ENCODE results near the gene GNAO1.

GNAO1 gene

DNA sequence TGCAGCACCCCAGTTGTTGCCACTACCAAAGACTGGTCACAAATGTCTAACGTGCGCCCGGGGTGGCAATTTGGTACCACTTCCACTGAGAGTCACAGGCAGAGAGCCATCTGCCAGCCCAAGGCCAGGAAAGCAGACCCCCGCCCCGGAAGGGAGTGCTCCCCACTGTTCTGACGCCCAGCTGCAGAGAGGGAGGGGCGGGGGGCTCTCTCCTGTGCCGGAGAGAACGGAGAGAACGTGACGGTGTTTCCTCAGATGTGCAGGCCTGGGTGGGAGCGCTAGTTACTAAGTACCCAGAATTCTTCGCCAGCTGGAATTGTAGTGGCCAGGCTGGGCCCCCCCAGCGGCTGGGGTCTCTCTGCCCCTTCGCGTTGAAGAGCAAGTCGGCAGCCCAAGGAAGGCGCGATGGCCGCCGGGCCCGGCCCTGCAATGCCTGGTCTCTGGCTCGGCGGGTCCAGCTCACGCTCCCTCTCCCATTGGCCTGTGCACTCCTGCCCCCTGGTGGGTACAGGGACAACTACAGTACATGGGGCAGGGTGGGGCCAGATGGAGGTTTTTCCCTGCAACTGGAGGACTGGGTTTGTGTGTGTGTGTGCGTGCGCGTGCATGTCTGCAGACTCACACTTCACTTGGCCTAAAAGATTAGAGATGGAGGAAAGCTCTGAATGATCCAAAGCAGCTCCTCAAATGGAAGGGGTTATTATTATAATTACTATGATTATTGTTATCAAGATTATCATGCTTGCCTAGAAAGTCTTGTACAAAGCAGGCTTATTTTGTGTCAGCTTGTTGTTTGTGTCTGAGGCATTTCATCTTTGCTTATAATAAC is 126.9 kb downstream of the GNAO1 start:
- H3K36me3 ChIP-seq: no peaks in the 10 kb centered on the region
- H3K4me3 ChIP-seq (ENCODE audit: low read depth in 1 of 2, low read length in 1 of 2): no peak overlapping the region
- peaks cover 0 to 6% of the 10 kb centered on the region in 2 experiments for H3K4me1 ChIP-seq (ENCODE audit: control insufficient read depth in 1 of 2, insufficient read depth in 1 of 2, low read depth in 1 of 2, low read length in 1 of 2)
- no peak overlapping the region for H3K27ac ChIP-seq
- H3K9me3 ChIP-seq: no peaks in the 10 kb centered on the region
- TF ChIP-seq CTCF (IDR thresholded peaks at IDR 0.05): peak; percentile 59
- H3K27me3 ChIP-seq: peaks cover 21% of the 10 kb centered on the region

- Histone ChIP-seq H3K27ac (no peak overlapping the region), H3K36me3 (no peaks in the 10 kb centered on the region), H3K4me1 (ENCODE audit: control insufficient read depth in 1 of 2, insufficient read depth in 1 of 2, low read depth in 1 of 2, low read length in 1 of 2) (peaks cover 0 to 6% of the 10 kb centered on the region in 2 experiments), H3K27me3 (peaks cover 21% of the 10 kb centered on the region), H3K4me3 (ENCODE audit: low read depth in 1 of 2, low read length in 1 of 2) (no peak overlapping the region), H3K9me3 (no peaks in the 10 kb centered on the region)
- no peak for TF ChIP-seq CTCF (IDR thresholded peaks at IDR 0.05)
Measured at GRCh38 chr16:56318827-56319140, 127.5 kb downstream of the GNAO1 start.

DNA sequence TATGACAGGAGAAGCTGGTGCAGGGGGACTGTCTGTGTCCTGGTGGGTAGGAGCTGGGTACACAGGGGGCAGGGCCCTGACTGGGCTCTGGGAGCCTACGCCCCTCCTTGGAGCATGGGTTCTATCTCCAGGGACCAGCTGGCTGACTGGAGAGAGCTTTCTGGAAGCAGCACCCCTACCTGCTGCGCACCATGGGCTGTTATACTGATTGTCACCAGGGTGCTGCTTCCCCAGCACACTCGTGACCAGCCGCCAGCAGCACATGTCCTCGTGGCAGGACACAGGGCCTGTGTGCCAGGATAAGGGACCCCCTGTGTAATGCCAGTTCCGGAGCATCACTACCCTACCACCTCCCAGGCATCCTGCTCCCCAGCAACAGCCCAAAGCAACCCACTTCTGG is 128.1 kb downstream of the GNAO1 start:
- no peaks in the 10 kb centered on the region for H3K36me3 ChIP-seq
- H3K27ac ChIP-seq: no peak overlapping the region
- H3K4me1 ChIP-seq (ENCODE audit: control insufficient read depth in 1 of 2, insufficient read depth in 1 of 2, low read depth in 1 of 2, low read length in 1 of 2): peaks cover 0 to 6% of the 10 kb centered on the region in 2 experiments
- no peaks in the 10 kb centered on the region for H3K9me3 ChIP-seq
- no peak for TF ChIP-seq CTCF (IDR thresholded peaks at IDR 0.05)
- no peak overlapping the region for H3K4me3 ChIP-seq (ENCODE audit: low read depth in 1 of 2, low read length in 1 of 2)
- peaks cover 21% of the 10 kb centered on the region for H3K27me3 ChIP-seq

GRCh38 chr16:56320056-56320455 is 128.8 kb downstream of the GNAO1 start:
- H3K9me3 ChIP-seq: no peaks in the 10 kb centered on the region
- H3K4me1 ChIP-seq (ENCODE audit: control insufficient read depth in 1 of 2, insufficient read depth in 1 of 2, low read depth in 1 of 2, low read length in 1 of 2): peaks cover 0 to 6% of the 10 kb centered on the region in 2 experiments
- H3K36me3 ChIP-seq: no peaks in the 10 kb centered on the region
- peaks cover 21% of the 10 kb centered on the region for H3K27me3 ChIP-seq
- no peak overlapping the region for H3K4me3 ChIP-seq (ENCODE audit: low read depth in 1 of 2, low read length in 1 of 2)
- no peak for TF ChIP-seq CTCF (IDR thresholded peaks at IDR 0.05)
- no peak overlapping the region for H3K27ac ChIP-seq

GRCh38 chr16:56320811-56321558 is 129.7 kb downstream of the GNAO1 start:
- peaks cover 21% of the 10 kb centered on the region for H3K27me3 ChIP-seq
- no peak overlapping the region for H3K27ac ChIP-seq
- peaks cover 0 to 6% of the 10 kb centered on the region in 2 experiments for H3K4me1 ChIP-seq (ENCODE audit: control insufficient read depth in 1 of 2, insufficient read depth in 1 of 2, low read depth in 1 of 2, low read length in 1 of 2)
- H3K4me3 ChIP-seq (ENCODE audit: low read depth in 1 of 2, low read length in 1 of 2): no peak overlapping the region
- H3K36me3 ChIP-seq: no peaks in the 10 kb centered on the region
- H3K9me3 ChIP-seq: no peaks in the 10 kb centered on the region
- TF ChIP-seq CTCF (IDR thresholded peaks at IDR 0.05): no peak

All from neutrophil (primary cell).